ENCODE data around the gene MSLN. TPM values are rescaled to one million over a fixed set of nuclear protein-coding genes. Genes with fewer than 3 reads are reported as not detected.

MSLN gene
- total RNA-seq, 1 experiment from 2014 or later = 0.73 TPM

DNA sequence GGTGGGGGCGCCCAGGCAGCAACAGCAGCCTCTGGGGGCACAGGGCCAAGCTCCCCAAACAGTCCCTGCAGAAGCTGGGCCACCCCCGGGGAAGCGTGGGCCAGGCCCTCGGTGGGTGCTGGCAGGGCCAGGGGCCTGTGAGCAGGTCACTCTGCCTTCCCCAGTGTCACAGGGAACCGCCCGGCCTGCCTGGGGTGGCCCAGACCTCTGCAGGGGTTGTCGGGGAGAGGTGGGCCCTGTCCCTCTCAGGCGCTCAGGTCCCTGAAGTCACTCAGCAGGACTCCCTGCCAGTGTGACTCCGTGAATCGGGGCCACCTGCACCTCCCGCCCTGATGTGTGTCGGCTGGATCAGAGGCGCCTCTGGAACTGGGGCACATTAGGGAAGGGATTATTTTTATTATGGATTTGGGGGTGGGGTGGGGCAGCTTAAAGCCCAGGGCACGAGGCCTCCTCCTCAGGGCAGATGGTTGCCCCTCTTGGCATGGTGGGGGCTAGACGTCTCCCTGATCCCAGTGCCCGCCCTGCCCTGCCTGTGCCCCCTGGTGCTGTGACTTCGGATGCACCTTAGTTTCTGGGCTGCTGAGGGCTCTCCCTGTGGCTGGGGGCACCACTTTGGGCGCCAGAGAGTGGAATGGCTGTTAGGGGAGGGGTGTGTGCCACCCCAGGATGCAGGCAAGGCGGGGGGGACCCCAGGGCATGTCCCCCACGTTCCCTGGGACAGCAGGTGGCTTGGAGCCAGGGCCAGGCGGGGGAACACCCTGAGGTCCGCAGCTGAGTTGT lies 41.2 kb downstream of the MSLN start:
- TF ChIP-seq, protein P1, sequence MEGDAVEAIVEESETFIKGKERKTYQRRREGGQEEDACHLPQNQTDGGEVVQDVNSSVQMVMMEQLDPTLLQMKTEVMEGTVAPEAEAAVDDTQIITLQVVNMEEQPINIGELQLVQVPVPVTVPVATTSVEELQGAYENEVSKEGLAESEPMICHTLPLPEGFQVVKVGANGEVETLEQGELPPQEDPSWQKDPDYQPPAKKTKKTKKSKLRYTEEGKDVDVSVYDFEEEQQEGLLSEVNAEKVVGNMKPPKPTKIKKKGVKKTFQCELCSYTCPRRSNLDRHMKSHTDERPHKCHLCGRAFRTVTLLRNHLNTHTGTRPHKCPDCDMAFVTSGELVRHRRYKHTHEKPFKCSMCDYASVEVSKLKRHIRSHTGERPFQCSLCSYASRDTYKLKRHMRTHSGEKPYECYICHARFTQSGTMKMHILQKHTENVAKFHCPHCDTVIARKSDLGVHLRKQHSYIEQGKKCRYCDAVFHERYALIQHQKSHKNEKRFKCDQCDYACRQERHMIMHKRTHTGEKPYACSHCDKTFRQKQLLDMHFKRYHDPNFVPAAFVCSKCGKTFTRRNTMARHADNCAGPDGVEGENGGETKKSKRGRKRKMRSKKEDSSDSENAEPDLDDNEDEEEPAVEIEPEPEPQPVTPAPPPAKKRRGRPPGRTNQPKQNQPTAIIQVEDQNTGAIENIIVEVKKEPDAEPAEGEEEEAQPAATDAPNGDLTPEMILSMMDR (conservative IDR thresholded peaks at IDR 0.05; ENCODE audit: low read depth, low read length) = no peak
- TF ChIP-seq EZH2phosphoT487 (IDR thresholded peaks at IDR 0.05; ENCODE audit: borderline replicate concordance, low read length) (no peak), EZH2 (IDR thresholded peaks at IDR 0.05; ENCODE audit: low read length, unreplicated experiment) (no peak)
- intact Hi-C loops (cut with micrococcal nuclease) = no loop called here
- Histone ChIP-seq H3K9me2 (replicated peaks; ENCODE audit: low read length) (no peaks in the 10 kb centered on the region), H2AFZ (ENCODE audit: low read length) (no peak overlapping the region), H3K4me2 (ENCODE audit: low read length) (no peak overlapping the region), H3K27ac (ENCODE audit: low read length) (no peak overlapping the region), H3K9me3 (ENCODE audit: low read length) (no peaks in the 10 kb centered on the region), H4K20me1 (ENCODE audit: low read length) (no peaks in the 10 kb centered on the region), H3K36me3 (ENCODE audit: low read depth, low read length) (no peaks in the 10 kb centered on the region), H3K79me2 (ENCODE audit: low read length) (no peaks in the 10 kb centered on the region), H3K4me3 (ENCODE audit: low read length) (no peak overlapping the region), H3K27me3 (ENCODE audit: low read length) (no peaks in the 10 kb centered on the region), H3F3A (ENCODE audit: low read length, unreplicated experiment) (no peaks in the 10 kb centered on the region), H3K9ac (ENCODE audit: low read length) (no peak overlapping the region), H3K4me1 (ENCODE audit: insufficient read depth, low read length) (peaks cover under 1% of the 10 kb centered on the region; the same call in 1 of the 2 replicates)
- no peak for ATAC-seq
- no TSS peak for BruUV-seq (replicated peaks)
- ChIA-PET POLR2A (ENCODE audit: unreplicated experiment) (no interaction called here), CTCF (no interaction called here)
- DNase-seq = no peak

DNA sequence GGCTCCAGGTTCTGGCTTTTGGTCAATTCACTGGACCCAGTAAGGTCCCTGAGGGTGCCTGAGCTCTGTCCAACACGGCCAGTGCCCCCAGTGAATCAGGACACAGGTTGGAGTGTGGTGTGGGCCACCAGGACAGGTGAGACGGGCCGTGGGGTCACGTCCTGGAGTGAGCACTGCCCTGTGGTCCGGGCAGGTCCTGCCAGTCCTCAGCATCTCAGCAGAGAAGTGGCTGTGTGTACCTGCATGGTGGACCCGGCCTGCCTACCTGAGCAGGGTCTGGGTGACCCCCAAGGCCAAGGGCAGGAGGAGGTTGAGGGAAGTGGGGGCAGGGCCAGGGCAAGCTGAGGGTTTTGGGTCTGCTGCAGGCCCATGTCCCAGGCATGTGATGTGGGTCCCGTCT lies 41.9 kb downstream of the MSLN start:
- ChIA-PET POLR2A (ENCODE audit: unreplicated experiment) (no interaction called here), CTCF (no interaction called here)
- Histone ChIP-seq H3K36me3 (ENCODE audit: low read depth, low read length) (no peaks in the 10 kb centered on the region), H3K9ac (ENCODE audit: low read length) (no peak overlapping the region), H3K4me2 (ENCODE audit: low read length) (no peak overlapping the region), H3F3A (ENCODE audit: low read length, unreplicated experiment) (no peaks in the 10 kb centered on the region), H3K27ac (ENCODE audit: low read length) (no peak overlapping the region), H3K4me1 (ENCODE audit: insufficient read depth, low read length) (no peaks in the 10 kb centered on the region), H3K9me2 (replicated peaks; ENCODE audit: low read length) (no peaks in the 10 kb centered on the region), H3K79me2 (ENCODE audit: low read length) (peaks cover 5% of the 10 kb centered on the region), H3K27me3 (ENCODE audit: low read length) (no peaks in the 10 kb centered on the region), H4K20me1 (ENCODE audit: low read length) (no peaks in the 10 kb centered on the region), H3K4me3 (ENCODE audit: low read length) (no peak overlapping the region), H3K9me3 (ENCODE audit: low read length) (no peaks in the 10 kb centered on the region), H2AFZ (ENCODE audit: low read length) (no peak overlapping the region)
- no TSS peak for BruUV-seq (replicated peaks)
- intact Hi-C loops (cut with micrococcal nuclease) = no loop called here
- DNase-seq (no peak), ATAC-seq (no peak)
- TF ChIP-seq EZH2phosphoT487 (IDR thresholded peaks at IDR 0.05; ENCODE audit: borderline replicate concordance, low read length) (no peak), EZH2 (IDR thresholded peaks at IDR 0.05; ENCODE audit: low read length, unreplicated experiment) (no peak)
- TF ChIP-seq, protein P1 (conservative IDR thresholded peaks at IDR 0.05; ENCODE audit: low read depth, low read length) = no peak

Data from PC-3 (cell line).